Measurements from ENCODE around the gene SUSD3. TPM values are rescaled to one million over a fixed set of nuclear protein-coding genes. Genes with fewer than 3 reads are reported as not detected.
"Not testable (repeated sequence)": the region's sequence is repeated elsewhere in the genome, so short reads cannot be mapped to it uniquely, and the experiment has no call there.

The SUSD3 gene
- total and polyA plus RNA-seq, 2 donors (not counting 3 experiments of a cell fraction or from before 2014, with no cell fraction given), result not detected

DNA sequence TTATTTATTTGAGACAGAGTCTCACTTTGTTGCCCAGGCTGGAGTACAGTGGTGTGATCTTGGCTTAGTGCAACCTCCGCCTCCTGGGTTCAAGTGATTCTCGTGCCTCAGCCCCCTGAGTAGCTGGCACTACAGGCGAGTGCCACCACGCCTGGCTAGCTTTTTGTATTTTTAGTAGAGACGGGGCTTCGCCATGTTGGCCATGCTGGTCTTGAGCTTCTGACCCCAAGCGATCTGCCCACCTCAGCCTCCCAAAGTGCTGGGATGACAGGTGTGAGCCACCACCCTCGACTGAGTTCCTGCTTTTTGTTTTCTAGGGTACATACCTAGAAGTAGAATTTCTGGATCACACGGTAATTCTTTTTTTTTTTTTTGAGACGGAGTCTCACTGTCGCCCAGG is 42.6 kb downstream of the SUSD3 start:
- intact Hi-C loops (cut with micrococcal nuclease); H3K9me3 ChIP-seq (replicated peaks; ENCODE audit: control insufficient read depth, insufficient read depth, low read length); BruUV-seq (replicated peaks); H4K20me1 ChIP-seq (replicated peaks; ENCODE audit: control insufficient read depth, extremely low read depth, insufficient read depth, low read length); H3K9me1 ChIP-seq (replicated peaks; ENCODE audit: control insufficient read depth, extremely low read depth, insufficient read depth, low read length); H2AFZ ChIP-seq (ENCODE audit: low read depth, low read length); H3K27ac ChIP-seq (ENCODE audit: insufficient read depth, low read depth, low read length); H3K36me3 ChIP-seq (ENCODE audit: control insufficient read depth in 2 of 2, extremely low read depth in 1 of 2, insufficient read depth in 2 of 2, low read length in 2 of 2); H3K27me3 ChIP-seq (ENCODE audit: control insufficient read depth in 2 of 2, insufficient read depth in 2 of 2, low read length in 2 of 2); dilution Hi-C loops (cut with MboI; ENCODE audit: extremely low pct_ligation_motif_present, low sequenced_read_pairs); FAIRE-seq; H3K4me3 ChIP-seq (replicated peaks in 1 of 3; ENCODE audit: insufficient read depth in 1 of 3, low read depth in 1 of 3, low read length in 3 of 3); H3K9ac ChIP-seq (replicated peaks; ENCODE audit: extremely low read depth, insufficient read depth, low read length); H3K4me2 ChIP-seq (ENCODE audit: insufficient read depth, low read length); DNase-seq (ENCODE audit: low read depth, low spot score): not testable (repeated sequence)
- Histone ChIP-seq H3K79me2 (ENCODE audit: control insufficient read depth, insufficient read depth, low read length) (peaks cover 90% of the 10 kb centered on the region), H3K4me1 (ENCODE audit: control insufficient read depth, extremely low read depth, insufficient read depth, low read length) (peaks cover 26% of the 10 kb centered on the region)
- ChIA-PET POLR2A (interaction anchor here (0.6 kb wide), 1 partner anchor 17 kb away, joined by 3 read pairs; no protein-coding TSS in a partner anchor), CTCF (interaction anchor here (0.8 kb wide), 1 partner anchor 8 kb away, joined by 3 read pairs; no protein-coding TSS in a partner anchor)

GRCh38 chr9:93105620-93106019 is 47.1 kb downstream of the SUSD3 start:
- dilution Hi-C loops (cut with MboI; ENCODE audit: extremely low pct_ligation_motif_present, low sequenced_read_pairs) (no loop called here), intact Hi-C loops (cut with micrococcal nuclease) (no loop called here)
- ChIA-PET CTCF (interaction anchor here (0.8 to 5.7 kb wide), 8 partner anchors 13 to 461 kb away, joined by 3 to 70 read pairs (median 7); no protein-coding TSS in a partner anchor), POLR2A (no interaction called here)
- H3K36me3 ChIP-seq (ENCODE audit: control insufficient read depth in 2 of 2, extremely low read depth in 1 of 2, insufficient read depth in 2 of 2, low read length in 2 of 2), result peaks cover 4 to 6% of the 10 kb centered on the region in 2 experiments
- no peak for FAIRE-seq
- peaks cover 74% of the 10 kb centered on the region for H3K79me2 ChIP-seq (ENCODE audit: control insufficient read depth, insufficient read depth, low read length)
- no peaks in the 10 kb centered on the region for H3K27me3 ChIP-seq (ENCODE audit: control insufficient read depth in 2 of 2, insufficient read depth in 2 of 2, low read length in 2 of 2)
- no peak overlapping the region for H3K9ac ChIP-seq (replicated peaks; ENCODE audit: extremely low read depth, insufficient read depth, low read length)
- H3K9me3 ChIP-seq (replicated peaks; ENCODE audit: control insufficient read depth, insufficient read depth, low read length), result no peaks in the 10 kb centered on the region
- H3K4me2 ChIP-seq (ENCODE audit: insufficient read depth, low read length), result no peak overlapping the region
- DNase-seq (ENCODE audit: low read depth, low spot score), result no peak
- H3K9me1 ChIP-seq (replicated peaks; ENCODE audit: control insufficient read depth, extremely low read depth, insufficient read depth, low read length), result no peaks in the 10 kb centered on the region
- no peak overlapping the region for H3K27ac ChIP-seq (ENCODE audit: insufficient read depth, low read depth, low read length)
- H4K20me1 ChIP-seq (replicated peaks; ENCODE audit: control insufficient read depth, extremely low read depth, insufficient read depth, low read length), result peaks cover 9% of the 10 kb centered on the region
- no TSS peak for BruUV-seq (replicated peaks)
- no peak overlapping the region for H2AFZ ChIP-seq (ENCODE audit: low read depth, low read length)
- H3K4me3 ChIP-seq (replicated peaks in 1 of 3; ENCODE audit: insufficient read depth in 1 of 3, low read depth in 1 of 3, low read length in 3 of 3), result no peak overlapping the region
- no peaks in the 10 kb centered on the region for H3K4me1 ChIP-seq (ENCODE audit: control insufficient read depth, extremely low read depth, insufficient read depth, low read length)
- no peak for TF ChIP-seq MYC (IDR thresholded peaks at IDR 0.05; ENCODE audit: low read depth, low read length)
- TF ChIP-seq EZH2 (IDR thresholded peaks at IDR 0.05; ENCODE audit: borderline replicate concordance, low read depth, low read length, severe bottlenecking), result no peak
- TF ChIP-seq FOS (IDR thresholded peaks at IDR 0.05; ENCODE audit: borderline replicate concordance, insufficient read depth, low read length), result no peak
- TF ChIP-seq POLR2AphosphoS5 (IDR thresholded peaks at IDR 0.05; ENCODE audit: insufficient read depth, low read depth, low read length), result no peak
- no peak for TF ChIP-seq CTCF (IDR thresholded peaks at IDR 0.05; ENCODE audit: extremely low read depth in 1 of 2, insufficient read depth in 1 of 2, low read depth in 1 of 2, low read length in 2 of 2)
- TF ChIP-seq JUN (IDR thresholded peaks at IDR 0.05; ENCODE audit: borderline replicate concordance, insufficient read depth, insufficient read length, low read depth), result no peak
- no peak for TF ChIP-seq GATA2 (IDR thresholded peaks at IDR 0.05; ENCODE audit: insufficient read depth, insufficient read length, low read depth, low read length)
- TF ChIP-seq POLR2A (IDR thresholded peaks at IDR 0.05; ENCODE audit: low read depth, low read length), result no peak
- TF ChIP-seq MAX (IDR thresholded peaks at IDR 0.05; ENCODE audit: insufficient read depth, insufficient read length), result no peak

Measured in endothelial cell of umbilical vein (primary cell).